Measurements from ENCODE around the gene HCLS1.

DNA sequence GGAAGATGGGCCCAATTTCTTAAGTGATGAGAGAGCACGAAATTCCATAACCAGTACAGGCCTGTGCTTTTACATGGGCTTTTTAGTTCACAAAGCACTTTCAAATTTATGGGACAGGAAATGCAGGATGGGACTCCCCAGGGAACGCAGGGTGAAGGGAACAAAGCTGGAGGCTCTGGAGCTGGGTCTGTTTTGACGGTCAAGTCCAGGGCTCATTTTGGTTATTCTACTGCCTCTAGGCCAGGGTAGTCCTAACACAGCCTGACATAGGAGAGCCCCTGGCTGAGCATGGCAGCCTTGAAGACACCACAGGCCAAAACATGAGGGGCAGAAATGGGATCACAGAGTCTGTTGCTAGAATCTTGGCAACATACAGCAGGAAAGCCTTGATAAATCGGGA lies 33.5 kb downstream of the HCLS1 start:
- no peak for TF ChIP-seq EZH2phosphoT487 (IDR thresholded peaks at IDR 0.05; ENCODE audit: borderline replicate concordance)
- TF ChIP-seq, protein P1, sequence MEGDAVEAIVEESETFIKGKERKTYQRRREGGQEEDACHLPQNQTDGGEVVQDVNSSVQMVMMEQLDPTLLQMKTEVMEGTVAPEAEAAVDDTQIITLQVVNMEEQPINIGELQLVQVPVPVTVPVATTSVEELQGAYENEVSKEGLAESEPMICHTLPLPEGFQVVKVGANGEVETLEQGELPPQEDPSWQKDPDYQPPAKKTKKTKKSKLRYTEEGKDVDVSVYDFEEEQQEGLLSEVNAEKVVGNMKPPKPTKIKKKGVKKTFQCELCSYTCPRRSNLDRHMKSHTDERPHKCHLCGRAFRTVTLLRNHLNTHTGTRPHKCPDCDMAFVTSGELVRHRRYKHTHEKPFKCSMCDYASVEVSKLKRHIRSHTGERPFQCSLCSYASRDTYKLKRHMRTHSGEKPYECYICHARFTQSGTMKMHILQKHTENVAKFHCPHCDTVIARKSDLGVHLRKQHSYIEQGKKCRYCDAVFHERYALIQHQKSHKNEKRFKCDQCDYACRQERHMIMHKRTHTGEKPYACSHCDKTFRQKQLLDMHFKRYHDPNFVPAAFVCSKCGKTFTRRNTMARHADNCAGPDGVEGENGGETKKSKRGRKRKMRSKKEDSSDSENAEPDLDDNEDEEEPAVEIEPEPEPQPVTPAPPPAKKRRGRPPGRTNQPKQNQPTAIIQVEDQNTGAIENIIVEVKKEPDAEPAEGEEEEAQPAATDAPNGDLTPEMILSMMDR (conservative IDR thresholded peaks at IDR 0.05; ENCODE audit: low read length), result no peak
